B cell (primary cell): ENCODE data around the gene EPB41L1. TPM values are rescaled to one million over a fixed set of nuclear protein-coding genes. Genes with fewer than 3 reads are reported as not detected.

ENCODE experiments used
- ATAC-seq: fragments of 200-7000 bp; cut with Tn5 transposase; one replicate; pipeline ENCODE4 v1.10.0; 2021; ENCODE audit warnings: low read depth, mild to moderate bottlenecking, moderate number of reproducible peaks, moderate library complexity
- CTCF ChIA-PET: fragments of 350-600 bp; sonication (Branson Sonifier 250); formaldehyde crosslinking; loops from one replicate; lab custom pipeline; 2021; ENCODE audit warnings: antibody characterized with exemption, inconsistent platforms; lab: Charles Lee
- POLR2A ChIA-PET: fragments of 350-600 bp; sonication (Branson Sonifier 250); formaldehyde crosslinking; loops from one replicate; lab custom pipeline; 2021; ENCODE audit warnings: antibody characterized with exemption; lab: Charles Lee
- DNase-seq: peaks from one replicate; pipeline ENCODE4 v3.0.0; 2013
- H2AFZ ChIP-seq: 2 replicates; pipeline ENCODE4 v1.6.1; 2012; ENCODE audit warnings: mild to moderate bottlenecking, low read depth, low read length; ENCODE audit not compliant: insufficient read depth, poor library complexity, severe bottlenecking
- H3K27ac ChIP-seq, 2 donors: 1 replicate in 1 of 2; 2 replicates in 1 of 2; pipeline ENCODE4 v1.5.1; 2012 to 2013; ENCODE audit warnings: low read length in 2 of 2, mild to moderate bottlenecking in 2 of 2, moderate library complexity in 1 of 2
- H3K27me3 ChIP-seq, 4 experiments: fragments of 200-600 bp in 1 of 4; sonication (generic) in 1 of 4; replicated peaks in 1 of 4; 1 replicate in 2 of 4; 2 replicates in 2 of 4; pipeline versions ENCODE4 v1.6.1 to v1.7.0; 2013 to 2016; ENCODE audit warnings: low read length in 3 of 4, mild to moderate bottlenecking in 2 of 4, mixed read lengths in 1 of 4, moderate library complexity in 1 of 4; ENCODE audit not compliant: insufficient read depth in 4 of 4, control insufficient read depth in 3 of 4; ENCODE audit errors: control extremely low read depth in 1 of 4
- H3K36me3 ChIP-seq, 2 experiments: replicated peaks in 1 of 2; 1 replicate in 1 of 2; 2 replicates in 1 of 2; pipeline versions ENCODE4 v1.6.1 to v1.7.1; 2013; ENCODE audit warnings: low read length in 1 of 2; ENCODE audit not compliant: insufficient read depth in 2 of 2, control insufficient read depth in 1 of 2; ENCODE audit errors: control extremely low read depth in 1 of 2, extremely low read depth in 1 of 2
- H3K4me1 ChIP-seq, 2 donors: fragments of 200-600 bp in 1 of 2; sonication (generic) in 1 of 2; 1 replicate in 1 of 2; 2 replicates in 1 of 2; pipeline versions ENCODE4 v1.5.1 to v1.6.1; 2013 to 2017; ENCODE audit warnings: low read length in 2 of 2; ENCODE audit not compliant: control insufficient read depth in 2 of 2, insufficient read depth in 2 of 2
- H3K4me2 ChIP-seq: replicated peaks from 2 replicates; pipeline ENCODE3; 2012; ENCODE audit warnings: mild to moderate bottlenecking, low read depth, low read length; ENCODE audit not compliant: poor library complexity, severe bottlenecking
- H3K4me3 ChIP-seq, 5 experiments: fragments of 200-600 bp in 1 of 5; sonication (generic) in 1 of 5; 1 replicate in 3 of 5; 2 replicates in 2 of 5; pipeline versions ENCODE4 v1.5.1 to v1.7.0; 2011 to 2016; ENCODE audit warnings: low read length in 4 of 5, mild to moderate bottlenecking in 4 of 5, low read depth in 2 of 5, control low read depth in 1 of 5, moderate library complexity in 1 of 5; ENCODE audit not compliant: insufficient read depth in 1 of 5; ENCODE audit errors: control extremely low read depth in 1 of 5, extremely low read depth in 1 of 5
- H3K79me2 ChIP-seq: fragments of 200-600 bp; sonication (generic); one replicate; pipeline ENCODE4 v1.6.0; 2016; ENCODE audit warnings: low read length; ENCODE audit not compliant: control insufficient read depth, insufficient read depth
- H3K9ac ChIP-seq: fragments of 200-600 bp; sonication (generic); 2 replicates; pipeline ENCODE4 v1.6.1; 2017; ENCODE audit warnings: mild to moderate bottlenecking, low read length, moderate library complexity
- H3K9me3 ChIP-seq, 3 donors: one replicate each; pipeline versions ENCODE4 v1.6.1 to v1.7.1; 2013; ENCODE audit warnings: low read length in 2 of 3; ENCODE audit not compliant: control insufficient read depth in 2 of 3, insufficient read depth in 1 of 3; ENCODE audit errors: control extremely low read depth in 1 of 3
- H4K20me1 ChIP-seq: 2 replicates; pipeline ENCODE4 v1.6.0; 2012; ENCODE audit warnings: mild to moderate bottlenecking, low read length; ENCODE audit not compliant: insufficient read depth, control insufficient read depth, poor library complexity, severe bottlenecking
- H3K27ac Mint-ChIP-seq: one replicate; pipeline ENCODE4 v1.8.0; 2021; ENCODE audit warnings: mixed read lengths
- H3K27me3 Mint-ChIP-seq: one replicate; pipeline ENCODE4 v1.8.0; 2021; ENCODE audit warnings: mixed read lengths
- H3K4me1 Mint-ChIP-seq: one replicate; pipeline ENCODE4 v1.8.0; 2021; ENCODE audit warnings: mixed read lengths
- H3K4me3 Mint-ChIP-seq: one replicate; pipeline ENCODE4 v1.8.0; 2021; ENCODE audit warnings: mixed read lengths
- H3K9me3 Mint-ChIP-seq: one replicate; pipeline ENCODE4 v1.8.0; 2022; ENCODE audit warnings: mixed read lengths; ENCODE audit not compliant: insufficient read depth
- EZH2 ChIP-seq: IDR thresholded peaks from 2 replicates; pipeline ENCODE4 v1.6.1; 2012; ENCODE audit warnings: borderline replicate concordance, low read depth, mild to moderate bottlenecking, moderate library complexity, low read length; ENCODE audit not compliant: insufficient read depth, poor library complexity, severe bottlenecking
- WGBS: methylation state at CpG from one replicate; pipeline ENCODE4 v1.1.5; 2013; ENCODE audit warnings: missing lambda C conversion rate; ENCODE audit not compliant: insufficient coverage; 5-methylcytosine and 5-hydroxymethylcytosine counted together
- intact Hi-C: fragments of 100-400 bp; cut with micrococcal nuclease; formaldehyde crosslinking; loops from one replicate; pipeline ENCODE4 v1.10.0; 2022
- polyA plus RNA-seq: library from polyadenylated mRNA; depleted of rRNA; stranded (reverse); fragments of >200 nt; gene quantifications from 2 replicates; pipeline ENCODE4 v1.2.3, GENCODE V29; 2012
- total RNA-seq, 2 donors: library from RNA; stranded (reverse); fragments of 120-200 nt in 1 of 2; gene quantifications; 1 replicate in 1 of 2; 2 replicates in 1 of 2; pipeline versions ENCODE4 v1.2.3 to v1.2.4, GENCODE V29; 2013 to 2022
- TF ChIP-seq, protein P1 (sequence below): fragments of 200-600 bp; IDR thresholded peaks from one replicate; pipeline ENCODE4 v1.8.0; 2022; ENCODE audit warnings: antibody characterized with exemption, mild to moderate bottlenecking

EPB41L1 gene
- total and polyA plus RNA-seq, 2 donors (not counting 1 experiment from before 2014, with no cell fraction given) = 0.12 to 1.3 TPM

- TF ChIP-seq, protein P1, sequence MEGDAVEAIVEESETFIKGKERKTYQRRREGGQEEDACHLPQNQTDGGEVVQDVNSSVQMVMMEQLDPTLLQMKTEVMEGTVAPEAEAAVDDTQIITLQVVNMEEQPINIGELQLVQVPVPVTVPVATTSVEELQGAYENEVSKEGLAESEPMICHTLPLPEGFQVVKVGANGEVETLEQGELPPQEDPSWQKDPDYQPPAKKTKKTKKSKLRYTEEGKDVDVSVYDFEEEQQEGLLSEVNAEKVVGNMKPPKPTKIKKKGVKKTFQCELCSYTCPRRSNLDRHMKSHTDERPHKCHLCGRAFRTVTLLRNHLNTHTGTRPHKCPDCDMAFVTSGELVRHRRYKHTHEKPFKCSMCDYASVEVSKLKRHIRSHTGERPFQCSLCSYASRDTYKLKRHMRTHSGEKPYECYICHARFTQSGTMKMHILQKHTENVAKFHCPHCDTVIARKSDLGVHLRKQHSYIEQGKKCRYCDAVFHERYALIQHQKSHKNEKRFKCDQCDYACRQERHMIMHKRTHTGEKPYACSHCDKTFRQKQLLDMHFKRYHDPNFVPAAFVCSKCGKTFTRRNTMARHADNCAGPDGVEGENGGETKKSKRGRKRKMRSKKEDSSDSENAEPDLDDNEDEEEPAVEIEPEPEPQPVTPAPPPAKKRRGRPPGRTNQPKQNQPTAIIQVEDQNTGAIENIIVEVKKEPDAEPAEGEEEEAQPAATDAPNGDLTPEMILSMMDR = no peak
- TF ChIP-seq EZH2 = no peak
- ATAC-seq = no peak
- H3K9ac ChIP-seq = no peak overlapping the region
Observed at GRCh38 chr20:36121981-36122930, 32.3 kb upstream of the EPB41L1 start.

DNA sequence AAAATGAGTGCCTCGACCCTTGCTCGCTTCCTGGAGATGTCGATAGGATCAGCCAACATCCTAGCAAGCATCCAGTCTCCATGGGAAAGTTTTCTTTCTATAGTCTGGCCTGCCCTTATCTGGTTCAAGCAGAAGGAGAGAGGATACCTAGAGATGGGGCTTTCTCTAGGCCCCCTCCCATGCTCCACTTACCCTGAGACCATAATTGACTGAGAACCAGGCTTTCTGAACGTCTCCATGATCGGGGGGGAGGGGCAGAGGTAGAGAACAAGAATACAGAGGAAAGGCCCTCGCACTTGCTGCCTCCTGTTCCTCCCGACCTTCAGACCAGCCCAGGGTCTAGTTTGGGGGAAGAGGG is 31.6 kb upstream of the EPB41L1 start:
- no peak for ATAC-seq
- no peak overlapping the region for H3K27ac Mint-ChIP-seq
- intact Hi-C loops = no loop called here

More at GRCh38 chr20:36121981-36122930, 32.3 kb upstream of the EPB41L1 start:
- Histone ChIP-seq H3K27ac (no peak overlapping the region), H2AFZ (no peak overlapping the region), H3K4me2 (no peak overlapping the region), H3K4me3 (no peak overlapping the region), H3K79me2 (no peaks in the 10 kb centered on the region), H3K27me3 (no peaks in the 10 kb centered on the region), H3K4me1 (peaks cover 0 to 8% of the 10 kb centered on the region in 2 donors), H3K36me3 (no peaks in the 10 kb centered on the region), H4K20me1 (no peaks in the 10 kb centered on the region), H3K9me3 (no peaks in the 10 kb centered on the region)
- ChIA-PET POLR2A (no interaction called here), CTCF (no interaction called here)
- 95% methylated on average over 15 of the region's 17 CpGs for WGBS
- intact Hi-C loops = no loop called here
- DNase-seq = no peak
- no peak overlapping the region for H3K27ac Mint-ChIP-seq
- no peaks in the 10 kb centered on the region for H3K9me3 Mint-ChIP-seq
- no peak overlapping the region for H3K4me3 Mint-ChIP-seq
- H3K4me1 Mint-ChIP-seq = peaks cover 8% of the 10 kb centered on the region
- peaks cover 24% of the 10 kb centered on the region for H3K27me3 Mint-ChIP-seq

More for the DNA sequence above, 31.6 kb upstream of the EPB41L1 start:
- no peaks in the 10 kb centered on the region for H3K79me2 ChIP-seq
- TF ChIP-seq, protein P1 = no peak
- TF ChIP-seq EZH2 = no peak
- H3K27me3 ChIP-seq = no peaks in the 10 kb centered on the region
- H3K4me3 ChIP-seq = no peak overlapping the region
- ChIA-PET POLR2A (no interaction called here), CTCF (no interaction called here)
- H3K4me1 ChIP-seq = peaks cover 0 to 8% of the 10 kb centered on the region in 2 donors
- H3K9me3 Mint-ChIP-seq = no peaks in the 10 kb centered on the region
- DNase-seq = no peak
- no peaks in the 10 kb centered on the region for H3K36me3 ChIP-seq
- no peak overlapping the region for H3K27ac ChIP-seq
- peaks cover 24% of the 10 kb centered on the region for H3K27me3 Mint-ChIP-seq
- no peaks in the 10 kb centered on the region for H4K20me1 ChIP-seq
- 87% methylated on average over 3 of the region's 7 CpGs for WGBS
- H3K4me2 ChIP-seq = no peak overlapping the region
- no peak overlapping the region for H3K9ac ChIP-seq
- peaks cover 8% of the 10 kb centered on the region for H3K4me1 Mint-ChIP-seq
- no peak overlapping the region for H3K4me3 Mint-ChIP-seq
- H2AFZ ChIP-seq = no peak overlapping the region
- H3K9me3 ChIP-seq = no peaks in the 10 kb centered on the region
